ENCODE data around the gene RARA.
"Not testable (repeated sequence)": the region's sequence is repeated elsewhere in the genome, so short reads cannot be mapped to it uniquely, and the experiment has no call there.

RARA gene

DNA sequence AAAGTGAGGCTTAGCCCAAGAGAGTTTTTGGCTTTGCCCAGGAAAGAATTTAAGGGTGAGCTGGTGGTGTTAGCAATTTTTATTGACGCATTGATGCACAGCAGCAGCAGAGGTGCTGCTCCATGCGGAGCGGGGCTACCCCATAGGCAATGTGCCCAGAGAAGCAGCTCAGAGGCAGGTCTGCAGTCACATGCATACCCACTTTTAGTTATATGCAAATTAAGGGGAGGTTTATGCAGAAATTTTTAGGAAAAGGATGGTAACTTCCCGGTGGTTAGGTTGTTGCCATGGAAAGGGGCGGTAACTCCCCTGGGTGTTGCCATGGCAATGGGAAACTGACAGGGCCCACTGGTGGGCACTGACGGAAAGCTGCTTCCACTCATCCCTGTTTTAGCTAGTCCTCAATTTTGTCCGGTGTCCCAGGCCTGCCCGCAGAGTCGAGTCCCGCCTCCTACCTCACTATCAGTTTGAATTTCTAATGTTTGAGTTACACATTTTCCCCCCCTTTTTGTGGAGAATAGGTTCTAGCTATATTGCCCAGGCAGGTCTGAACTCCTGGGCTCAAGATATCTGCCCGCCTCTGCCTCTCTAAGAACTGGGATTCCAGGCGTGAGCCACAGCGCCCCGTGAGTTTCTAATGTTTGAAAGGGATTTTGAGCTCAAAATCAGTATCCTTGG lies 66.0 kb downstream of the RARA start:
- H3K27ac Mint-ChIP-seq = no peak overlapping the region
- H3K4me1 Mint-ChIP-seq = peaks cover 16% of the 10 kb centered on the region
- CTCF ChIA-PET = interaction anchor here (1.4 kb wide), 1 partner anchor 15 kb away, joined by 4 read pairs; no protein-coding TSS in a partner anchor
- DNase-seq = no peak
- H3K4me3 Mint-ChIP-seq = no peak overlapping the region
- peaks cover 19% of the 10 kb centered on the region for H3K27me3 Mint-ChIP-seq
- H3K9me3 Mint-ChIP-seq = peaks cover 10% of the 10 kb centered on the region
- H3K36me3 Mint-ChIP-seq = no peaks in the 10 kb centered on the region

DNA sequence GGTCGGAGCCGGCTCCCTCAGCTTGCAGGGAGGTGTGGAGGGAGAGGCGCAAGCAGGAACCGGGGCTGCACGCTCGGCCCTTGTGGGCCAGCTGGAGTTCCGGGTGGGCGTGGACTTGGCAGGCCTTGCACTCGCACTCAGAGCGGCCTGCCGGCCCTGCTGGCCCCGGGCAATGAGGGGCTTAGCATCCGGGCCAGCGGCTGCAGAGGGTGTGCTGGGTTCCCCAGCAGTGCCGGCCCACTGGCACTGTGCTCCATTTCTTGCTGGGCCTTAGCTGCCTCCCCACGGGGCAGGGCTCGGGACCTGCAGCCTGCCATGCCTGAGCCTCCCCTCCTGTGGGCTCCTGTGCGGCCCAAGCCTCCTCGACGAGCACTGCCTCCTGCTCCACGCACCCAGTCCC lies 66.8 kb downstream of the RARA start:
- H3K36me3 Mint-ChIP-seq, DNase-seq, H3K27ac Mint-ChIP-seq, H3K9me3 Mint-ChIP-seq, H3K4me3 Mint-ChIP-seq: not testable (repeated sequence)
- Mint-ChIP-seq H3K27me3 (peaks cover 19% of the 10 kb centered on the region), H3K4me1 (peaks cover 16% of the 10 kb centered on the region)
- CTCF ChIA-PET = interaction anchor here (1.4 to 1.7 kb wide), 2 partner anchors 15 to 57 kb away, joined by 3 to 4 read pairs; no protein-coding TSS in a partner anchor

DNA sequence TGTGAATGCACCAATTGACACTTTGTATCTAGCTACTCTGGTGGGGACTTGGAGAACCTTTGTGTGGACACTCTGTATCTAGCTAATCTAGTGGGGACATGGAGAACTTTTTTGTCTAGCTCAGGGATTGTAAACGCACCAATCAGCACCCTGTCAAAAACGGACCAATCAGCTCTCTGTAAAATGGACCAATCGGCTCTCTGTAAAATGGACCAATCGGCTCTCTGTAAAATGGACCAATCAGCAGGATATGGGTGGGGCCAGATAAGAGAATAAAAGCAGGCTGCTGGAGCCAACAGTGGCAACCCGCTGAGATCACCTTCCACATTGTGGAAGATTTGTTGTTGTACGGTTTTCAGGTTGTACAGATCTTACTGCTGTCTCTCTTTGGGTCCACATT lies 67.6 kb downstream of the RARA start:
- H3K9me3 Mint-ChIP-seq, H3K36me3 Mint-ChIP-seq, H3K4me3 Mint-ChIP-seq, H3K27ac Mint-ChIP-seq: not testable (repeated sequence)
- DNase-seq = peak; percentile 40
- H3K27me3 Mint-ChIP-seq = peaks cover 19% of the 10 kb centered on the region
- peaks cover 11% of the 10 kb centered on the region for H3K4me1 Mint-ChIP-seq
- CTCF ChIA-PET = interaction anchor here (1.0 to 1.7 kb wide), 3 partner anchors 16 to 157 kb away, joined by 3 read pairs; no protein-coding TSS in a partner anchor

DNA sequence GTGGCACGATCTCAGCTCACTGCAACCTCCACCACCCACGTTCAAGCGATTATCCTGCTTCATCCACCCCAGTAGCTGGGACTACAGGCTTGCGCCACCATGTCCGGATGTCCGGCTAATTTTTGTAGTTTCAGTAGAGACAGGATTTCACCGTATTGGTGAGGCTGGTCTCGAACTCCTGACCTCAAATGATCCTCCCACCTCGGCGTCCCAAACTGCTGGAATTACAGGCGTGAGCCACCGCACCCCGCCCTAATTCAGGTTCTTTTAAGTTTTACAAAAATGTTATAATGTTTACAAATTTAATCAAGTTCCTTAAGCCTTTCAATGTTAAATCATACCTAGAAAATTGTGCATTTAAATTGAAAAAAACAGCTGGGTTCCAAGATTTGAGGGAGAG lies 68.9 kb downstream of the RARA start:
- Mint-ChIP-seq H3K4me3 (no peak overlapping the region), H3K27me3 (peaks cover 19% of the 10 kb centered on the region), H3K9me3 (peaks cover 6% of the 10 kb centered on the region), H3K27ac (no peak overlapping the region), H3K4me1 (peaks cover 8% of the 10 kb centered on the region), H3K36me3 (no peaks in the 10 kb centered on the region)
- no peak for DNase-seq
- CTCF ChIA-PET = no interaction called here

DNA sequence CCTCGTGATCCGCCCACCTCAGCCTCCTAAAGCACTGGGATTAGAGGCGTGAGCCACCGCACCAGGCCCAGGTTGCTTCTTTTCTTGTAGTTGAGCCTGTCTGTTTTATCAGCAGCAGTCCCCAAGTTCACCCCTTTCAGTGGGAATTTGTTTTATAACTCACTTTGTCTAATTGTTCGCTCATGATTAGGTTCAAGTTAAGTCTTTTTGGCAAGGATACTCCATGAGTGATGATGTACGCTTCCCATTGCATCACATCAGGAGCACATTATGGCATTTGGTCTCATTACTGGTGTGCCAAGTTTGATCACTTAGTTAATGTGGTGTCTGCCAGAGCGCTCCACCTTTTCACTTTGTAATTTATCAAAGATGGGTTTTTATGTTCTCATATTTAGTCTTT lies 70.0 kb downstream of the RARA start:
- CTCF ChIA-PET = no interaction called here
- Mint-ChIP-seq H3K9me3 (peaks cover 6% of the 10 kb centered on the region), H3K4me3 (no peak overlapping the region), H3K36me3 (peaks cover 2% of the 10 kb centered on the region), H3K27me3 (peaks cover 19% of the 10 kb centered on the region), H3K27ac (no peak overlapping the region), H3K4me1 (peaks cover 8% of the 10 kb centered on the region)
- no peak for DNase-seq

DNA sequence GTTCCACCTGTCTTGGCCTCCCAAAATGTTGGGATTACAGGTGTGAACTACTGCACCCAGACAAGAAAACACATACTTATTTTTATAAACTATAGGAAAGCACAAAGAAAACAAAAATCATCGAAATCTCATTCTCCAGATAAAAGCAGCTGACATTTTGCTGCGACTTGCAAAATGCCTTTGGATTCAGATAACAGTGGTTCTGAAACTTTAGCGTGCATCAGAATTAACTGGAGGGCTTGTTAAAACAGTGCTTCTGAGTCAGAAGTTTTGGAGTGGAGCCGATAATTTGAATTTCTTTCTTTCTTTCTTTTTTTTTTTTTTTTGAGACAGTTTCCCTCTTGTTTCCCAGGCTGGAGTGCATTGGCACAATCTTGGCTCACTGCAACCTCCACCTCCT lies 73.3 kb downstream of the RARA start:
- no peaks in the 10 kb centered on the region for H3K4me1 Mint-ChIP-seq
- peaks cover 4% of the 10 kb centered on the region for H3K27me3 Mint-ChIP-seq
- H3K27ac Mint-ChIP-seq = no peak overlapping the region
- H3K36me3 Mint-ChIP-seq = peaks cover 10% of the 10 kb centered on the region
- no peak for DNase-seq
- CTCF ChIA-PET = interaction anchor here (1.1 kb wide), 1 partner anchor 11 kb away, joined by 5 read pairs; no protein-coding TSS in a partner anchor
- no peaks in the 10 kb centered on the region for H3K9me3 Mint-ChIP-seq
- no peak overlapping the region for H3K4me3 Mint-ChIP-seq

DNA sequence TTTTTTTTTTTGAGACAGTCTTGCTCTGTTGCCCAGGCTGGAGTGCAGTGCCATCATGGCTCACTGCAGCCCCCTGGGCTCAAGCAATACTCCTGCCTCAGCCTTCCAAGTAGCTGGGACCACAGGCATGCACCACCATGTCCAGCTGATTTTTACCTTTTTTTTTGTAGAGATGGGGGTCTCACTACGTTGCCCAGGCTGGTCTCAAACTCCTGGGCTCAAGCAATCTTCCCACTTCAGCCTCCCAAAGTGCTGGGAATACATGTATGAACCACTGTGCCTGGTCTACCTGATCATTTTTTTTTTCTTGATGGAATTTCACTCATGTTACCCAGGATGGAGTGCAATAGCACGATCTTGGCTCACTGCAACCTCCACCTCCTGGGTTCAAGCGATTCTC lies 77.6 kb downstream of the RARA start:
- H3K9me3 Mint-ChIP-seq, H3K27me3 Mint-ChIP-seq: not testable (repeated sequence)
- CTCF ChIA-PET = interaction anchor here (0.7 kb wide), 1 partner anchor 24 kb away, joined by 3 read pairs; no protein-coding TSS in a partner anchor

DNA sequence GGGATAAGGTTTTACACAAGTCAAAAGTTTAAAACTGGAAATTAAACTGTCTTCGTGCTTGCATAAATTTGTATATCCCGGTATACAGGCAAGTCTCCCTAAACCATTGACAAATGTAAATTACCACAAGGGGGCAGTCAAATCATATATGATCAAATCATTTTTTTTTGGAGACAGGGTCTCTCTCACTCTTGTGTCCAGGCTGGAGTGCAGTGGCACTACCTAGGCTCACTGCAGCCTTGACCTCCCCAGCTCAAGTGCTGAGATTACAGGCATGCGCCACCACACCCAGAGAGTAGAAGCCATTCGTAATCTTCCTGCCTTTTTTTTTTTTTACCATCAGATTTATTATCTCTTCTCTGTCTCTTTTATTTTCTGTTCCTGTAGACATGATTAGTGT lies 90.2 kb downstream of the RARA start:
- DNase-seq = no peak
- Mint-ChIP-seq H3K27ac (peak overlapping the region; percentile 82), H3K4me1 (peaks cover 36% of the 10 kb centered on the region)

More for the DNA sequence above, 77.6 kb downstream of the RARA start:
- not testable (repeated sequence) for DNase-seq, H3K4me3 Mint-ChIP-seq, H3K27ac Mint-ChIP-seq, H3K4me1 Mint-ChIP-seq
- H3K36me3 Mint-ChIP-seq = peaks cover 31% of the 10 kb centered on the region

DNA sequence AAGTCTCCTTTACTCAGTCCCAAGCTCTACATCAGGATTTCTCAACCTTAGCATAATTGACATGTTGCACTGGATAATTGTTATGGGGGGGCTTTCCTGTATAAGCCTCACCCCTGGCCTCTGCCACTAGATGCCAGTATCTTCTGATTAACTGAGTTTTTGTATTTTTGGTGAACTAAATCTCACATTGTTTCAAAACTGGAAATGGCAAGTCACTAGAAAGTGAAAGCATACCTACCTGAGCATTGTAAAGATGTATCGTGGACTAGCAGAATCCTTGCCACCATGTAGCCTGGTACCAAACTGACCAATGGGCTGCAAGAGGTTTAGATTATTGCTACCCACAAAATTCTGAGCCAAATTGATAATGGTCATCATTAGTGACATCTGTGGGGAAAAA lies 93.7 kb downstream of the RARA start:
- peak overlapping the region; percentile 88 for H3K27ac Mint-ChIP-seq
- H3K27me3 Mint-ChIP-seq = no peaks in the 10 kb centered on the region
- CTCF ChIA-PET = interaction anchor here (1.0 to 1.6 kb wide), 2 partner anchors 10 to 15 kb away, joined by 3 to 5 read pairs; no protein-coding TSS in a partner anchor
- H3K9me3 Mint-ChIP-seq = no peaks in the 10 kb centered on the region
- peaks cover 62% of the 10 kb centered on the region for H3K36me3 Mint-ChIP-seq
- peak overlapping the region; percentile 33 for H3K4me3 Mint-ChIP-seq
- no peak for DNase-seq
- peaks cover 39% of the 10 kb centered on the region for H3K4me1 Mint-ChIP-seq

More for the DNA sequence above, 90.2 kb downstream of the RARA start:
- Mint-ChIP-seq H3K27me3 (no peaks in the 10 kb centered on the region), H3K36me3 (peaks cover 57% of the 10 kb centered on the region), H3K4me3 (no peak overlapping the region), H3K9me3 (no peaks in the 10 kb centered on the region)
- CTCF ChIA-PET = interaction anchor here (1.1 to 2.3 kb wide), 7 partner anchors 14 to 133 kb away, joined by 3 to 12 read pairs (median 5); no protein-coding TSS in a partner anchor

DNA sequence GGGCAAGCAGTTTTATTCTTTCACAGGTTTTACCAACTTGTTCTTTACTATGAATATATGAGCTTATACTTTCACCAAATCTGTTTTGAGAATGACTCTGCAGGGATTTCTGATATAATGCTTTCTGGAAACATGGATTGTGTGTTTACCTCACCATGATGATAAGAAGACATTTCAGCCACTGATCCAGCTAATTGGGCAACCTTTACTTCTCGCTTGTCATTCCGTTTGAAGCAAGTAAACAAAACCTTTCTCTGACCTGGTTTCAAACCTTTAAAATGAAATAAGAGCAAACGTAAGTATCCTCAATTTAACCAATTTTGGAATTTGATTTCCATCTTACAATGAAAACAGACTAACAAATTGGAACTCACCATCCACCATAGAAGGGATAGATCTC lies 95.0 kb downstream of the RARA start:
- Mint-ChIP-seq H3K27me3 (no peaks in the 10 kb centered on the region), H3K4me1 (peaks cover 39% of the 10 kb centered on the region), H3K4me3 (no peak overlapping the region), H3K27ac (no peak overlapping the region), H3K9me3 (no peaks in the 10 kb centered on the region), H3K36me3 (peaks cover 55% of the 10 kb centered on the region)
- no peak for DNase-seq
- CTCF ChIA-PET = interaction anchor here (0.6 to 1.6 kb wide), 3 partner anchors 11 to 164 kb away, joined by 3 to 5 read pairs (median 4); no protein-coding TSS in a partner anchor

Data from activated naive CD4-positive, alpha-beta T cell treated with anti-CD3 and anti-CD28 coated beads, Interleukin-2, amount 10 ng/mL, durations not matched to agents 7 days and 5 days (primary cell).